Measurements from ENCODE around the gene GRK6. TPM values are rescaled to one million over a fixed set of nuclear protein-coding genes. Genes with fewer than 3 reads are reported as not detected.

GRK6 gene
- total and polyA plus RNA-seq, 2 experiments from 2014 or later = 39.6 to 62.1 TPM

GRCh38 chr5:177486256-177486655 is 59.8 kb downstream of the GRK6 start:
- TF ChIP-seq, protein P1, sequence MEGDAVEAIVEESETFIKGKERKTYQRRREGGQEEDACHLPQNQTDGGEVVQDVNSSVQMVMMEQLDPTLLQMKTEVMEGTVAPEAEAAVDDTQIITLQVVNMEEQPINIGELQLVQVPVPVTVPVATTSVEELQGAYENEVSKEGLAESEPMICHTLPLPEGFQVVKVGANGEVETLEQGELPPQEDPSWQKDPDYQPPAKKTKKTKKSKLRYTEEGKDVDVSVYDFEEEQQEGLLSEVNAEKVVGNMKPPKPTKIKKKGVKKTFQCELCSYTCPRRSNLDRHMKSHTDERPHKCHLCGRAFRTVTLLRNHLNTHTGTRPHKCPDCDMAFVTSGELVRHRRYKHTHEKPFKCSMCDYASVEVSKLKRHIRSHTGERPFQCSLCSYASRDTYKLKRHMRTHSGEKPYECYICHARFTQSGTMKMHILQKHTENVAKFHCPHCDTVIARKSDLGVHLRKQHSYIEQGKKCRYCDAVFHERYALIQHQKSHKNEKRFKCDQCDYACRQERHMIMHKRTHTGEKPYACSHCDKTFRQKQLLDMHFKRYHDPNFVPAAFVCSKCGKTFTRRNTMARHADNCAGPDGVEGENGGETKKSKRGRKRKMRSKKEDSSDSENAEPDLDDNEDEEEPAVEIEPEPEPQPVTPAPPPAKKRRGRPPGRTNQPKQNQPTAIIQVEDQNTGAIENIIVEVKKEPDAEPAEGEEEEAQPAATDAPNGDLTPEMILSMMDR (IDR thresholded peaks at IDR 0.05; ENCODE audit: low read depth, low read length) = no peak
- Histone ChIP-seq H3K27ac (no peak overlapping the region), H3K4me1 (ENCODE audit: low read depth) (no peaks in the 10 kb centered on the region), H3K9me3 (ENCODE audit: low read depth) (no peaks in the 10 kb centered on the region), H3K36me3 (peaks cover 61% of the 10 kb centered on the region), H3K4me3 (no peak overlapping the region), H3K27me3 (no peaks in the 10 kb centered on the region)
- no peak for DNase-seq (ENCODE audit: low read depth in 1 of 2, low spot score in 1 of 2)

- no peak overlapping the region for H3K27ac ChIP-seq
- H3K4me1 ChIP-seq (ENCODE audit: low read depth) = no peaks in the 10 kb centered on the region
- H3K27me3 ChIP-seq = no peaks in the 10 kb centered on the region
- H3K36me3 ChIP-seq = peaks cover 62% of the 10 kb centered on the region
- TF ChIP-seq, protein P1 (IDR thresholded peaks at IDR 0.05; ENCODE audit: low read depth, low read length) = no peak
- DNase-seq (ENCODE audit: low read depth in 1 of 2, low spot score in 1 of 2) = no peak
- H3K4me3 ChIP-seq = no peak overlapping the region
- H3K9me3 ChIP-seq (ENCODE audit: low read depth) = no peaks in the 10 kb centered on the region
Measured at GRCh38 chr5:177487144-177487543, 60.7 kb downstream of the GRK6 start.

GRCh38 chr5:177487975-177488374 is 61.5 kb downstream of the GRK6 start:
- Histone ChIP-seq H3K4me3 (no peak overlapping the region), H3K36me3 (peaks cover 65% of the 10 kb centered on the region), H3K27ac (no peak overlapping the region), H3K27me3 (no peaks in the 10 kb centered on the region), H3K4me1 (ENCODE audit: low read depth) (no peaks in the 10 kb centered on the region), H3K9me3 (ENCODE audit: low read depth) (no peaks in the 10 kb centered on the region)
- TF ChIP-seq, protein P1 (IDR thresholded peaks at IDR 0.05; ENCODE audit: low read depth, low read length) = no peak
- DNase-seq (ENCODE audit: low read depth in 1 of 2, low spot score in 1 of 2) = no peak

DNA sequence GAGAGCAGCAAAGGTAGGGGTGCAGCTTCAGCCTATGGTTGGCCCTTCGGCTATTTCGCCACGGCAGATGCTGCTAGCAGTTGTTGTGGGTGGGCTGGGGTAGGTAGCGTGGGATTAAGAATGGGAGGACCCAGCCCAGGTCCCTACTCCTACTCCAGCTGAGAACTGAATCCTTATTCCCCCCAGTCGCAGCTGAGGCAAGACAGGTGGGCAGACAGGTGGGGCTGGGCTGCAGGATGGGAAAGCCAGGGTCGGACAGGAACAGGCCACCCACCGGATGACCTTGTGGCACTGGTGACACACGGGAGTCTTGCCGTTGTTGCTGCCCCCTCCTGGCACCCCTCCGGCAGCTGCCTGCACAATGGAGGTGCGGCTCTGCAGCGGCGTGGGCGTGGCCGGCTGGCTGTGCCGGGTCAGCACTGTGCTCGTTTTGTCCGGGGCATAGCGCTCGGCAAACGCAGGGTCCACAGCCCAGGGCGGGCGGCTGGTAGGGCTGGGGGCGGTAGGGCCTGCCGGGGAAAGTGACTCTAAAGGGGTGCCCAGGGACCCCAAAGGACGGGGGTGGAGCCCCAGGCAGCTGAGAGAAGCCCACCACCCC is 62.7 kb downstream of the GRK6 start:
- H3K4me3 ChIP-seq = no peak overlapping the region
- no peak overlapping the region for H3K27ac ChIP-seq
- TF ChIP-seq, protein P1 (IDR thresholded peaks at IDR 0.05; ENCODE audit: low read depth, low read length) = no peak
- no peaks in the 10 kb centered on the region for H3K9me3 ChIP-seq (ENCODE audit: low read depth)
- DNase-seq (ENCODE audit: low read depth in 1 of 2, low spot score in 1 of 2) = no peak
- H3K36me3 ChIP-seq = peaks cover 54% of the 10 kb centered on the region
- H3K4me1 ChIP-seq (ENCODE audit: low read depth) = peaks cover 8% of the 10 kb centered on the region
- H3K27me3 ChIP-seq = no peaks in the 10 kb centered on the region

DNA sequence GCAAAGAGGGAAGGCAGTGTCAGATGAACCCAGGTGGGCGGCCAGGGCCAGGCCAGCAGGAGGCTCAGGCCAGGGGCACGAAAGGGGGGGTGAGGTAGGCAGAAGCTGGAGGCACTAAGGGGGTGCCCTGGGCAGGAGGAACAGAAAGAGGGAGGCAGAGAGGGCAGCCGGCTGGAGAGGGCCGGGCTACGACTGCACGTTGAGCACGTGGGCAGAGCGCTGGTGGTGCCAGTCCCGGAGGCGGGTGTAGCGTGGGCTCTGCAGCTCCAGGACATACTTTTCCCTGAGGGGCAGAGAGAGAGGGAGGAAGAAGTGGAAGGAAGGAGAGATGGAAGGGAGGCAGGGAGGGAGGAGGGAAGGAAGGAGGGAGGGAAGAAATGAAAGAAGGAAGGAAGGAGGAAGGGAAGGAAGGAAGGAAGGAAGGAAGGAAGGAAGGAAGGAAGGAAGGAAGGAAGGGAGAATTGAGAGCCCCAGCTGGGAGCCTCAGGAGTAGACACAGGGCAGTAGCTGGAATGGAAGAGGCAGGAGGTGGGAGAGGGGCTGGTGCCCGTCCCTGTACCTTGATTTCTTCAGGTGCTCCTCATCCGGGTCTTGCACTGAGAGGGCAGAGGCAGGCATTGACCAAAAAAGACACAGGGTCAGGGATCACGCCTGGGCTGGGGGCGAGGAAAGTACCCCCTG is 64.0 kb downstream of the GRK6 start:
- no peak overlapping the region for H3K27ac ChIP-seq

More for the DNA sequence above, 64.0 kb downstream of the GRK6 start:
- Histone ChIP-seq H3K27me3 (no peaks in the 10 kb centered on the region), H3K4me1 (ENCODE audit: low read depth) (peaks cover 20% of the 10 kb centered on the region), H3K4me3 (no peak overlapping the region), H3K9me3 (ENCODE audit: low read depth) (no peaks in the 10 kb centered on the region), H3K36me3 (peaks cover 51% of the 10 kb centered on the region)
- DNase-seq (ENCODE audit: low read depth in 1 of 2, low spot score in 1 of 2) = no peak
- TF ChIP-seq, protein P1 (IDR thresholded peaks at IDR 0.05; ENCODE audit: low read depth, low read length) = no peak
